NCI-H748 (cell line): Measurements from ENCODE around the gene CCDC34.
A peak's percentile ranks its signal among the peaks of the same experiment; 100 is the strongest.
"Not testable (repeated sequence)": the region's sequence is repeated elsewhere in the genome, so short reads cannot be mapped to it uniquely, and the experiment has no call there.

ENCODE experiments used
- DNase-seq: peaks from one replicate; lab custom pipeline; 2025; ENCODE audit not compliant: unreplicated experiment; lab: John Stamatoyannopoulos, UW

Gene CCDC34

GRCh38 chr11:27328614-27329013 is 34.4 kb downstream of the CCDC34 start:
- DNase-seq: no peak

- not testable (repeated sequence) for DNase-seq
Observed at GRCh38 chr11:27327064-27327463, 36.0 kb downstream of the CCDC34 start.

- DNase-seq: not testable (repeated sequence)
Observed at GRCh38 chr11:27322196-27322595, 40.8 kb downstream of the CCDC34 start.

GRCh38 chr11:27321340-27321739 is 41.7 kb downstream of the CCDC34 start:
- DNase-seq: not testable (repeated sequence)

- peak; percentile 37 for DNase-seq
Observed at GRCh38 chr11:27319072-27319471, 43.9 kb downstream of the CCDC34 start.

GRCh38 chr11:27317751-27318150 is 45.3 kb downstream of the CCDC34 start:
- DNase-seq: no peak

GRCh38 chr11:27315836-27316235 is 47.2 kb downstream of the CCDC34 start:
- DNase-seq: no peak

- no peak for DNase-seq
Observed at GRCh38 chr11:27313157-27313821, 49.7 kb downstream of the CCDC34 start.

GRCh38 chr11:27312110-27312509 is 50.9 kb downstream of the CCDC34 start:
- DNase-seq: no peak

GRCh38 chr11:27310707-27311106 is 52.3 kb downstream of the CCDC34 start:
- no peak for DNase-seq

- no peak for DNase-seq
Observed at GRCh38 chr11:27310182-27310581, 52.8 kb downstream of the CCDC34 start.

- no peak for DNase-seq
Observed at GRCh38 chr11:27309046-27309445, 54.0 kb downstream of the CCDC34 start.

- DNase-seq: no peak
Observed at GRCh38 chr11:27307232-27307631, 55.8 kb downstream of the CCDC34 start.

- DNase-seq: no peak
Observed at GRCh38 chr11:27305751-27306150, 57.3 kb downstream of the CCDC34 start.

GRCh38 chr11:27304514-27304913 is 58.5 kb downstream of the CCDC34 start:
- no peak for DNase-seq

GRCh38 chr11:27303903-27304302 is 59.1 kb downstream of the CCDC34 start:
- no peak for DNase-seq

GRCh38 chr11:27300974-27301373 is 62.0 kb downstream of the CCDC34 start:
- DNase-seq: no peak

GRCh38 chr11:27297616-27298015 is 65.4 kb downstream of the CCDC34 start:
- no peak for DNase-seq

- DNase-seq: peak; percentile 61
Observed at GRCh38 chr11:27296497-27296896, 66.5 kb downstream of the CCDC34 start.

- no peak for DNase-seq
Observed at GRCh38 chr11:27295928-27296327, 67.1 kb downstream of the CCDC34 start.

- peak; percentile 65 for DNase-seq
Observed at GRCh38 chr11:27294654-27295053, 68.4 kb downstream of the CCDC34 start.

GRCh38 chr11:27293515-27294417 is 69.2 kb downstream of the CCDC34 start:
- DNase-seq: no peak
